ENCODE data around the gene MRM3.

DNA sequence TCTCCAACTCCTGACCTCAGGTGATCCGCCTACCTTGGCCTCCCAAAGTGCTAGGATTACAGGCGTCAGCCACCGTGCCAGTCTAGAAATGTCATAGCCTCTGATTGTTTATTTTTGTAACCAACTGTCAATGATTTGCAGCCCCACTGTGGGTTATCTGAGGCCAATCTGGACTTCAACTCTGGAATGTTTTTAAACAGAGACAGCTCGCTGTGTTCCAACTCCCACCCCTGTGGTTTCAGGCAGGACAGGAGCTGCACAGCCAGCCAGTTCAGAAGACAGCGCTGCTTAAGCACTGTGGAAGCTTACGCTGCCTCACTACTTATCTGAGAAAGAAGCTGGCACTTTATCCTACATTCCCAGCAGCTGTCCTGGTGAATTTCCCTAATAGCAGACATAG, 19.5 kb downstream of the MRM3 start:
- TF ChIP-seq, protein P1, sequence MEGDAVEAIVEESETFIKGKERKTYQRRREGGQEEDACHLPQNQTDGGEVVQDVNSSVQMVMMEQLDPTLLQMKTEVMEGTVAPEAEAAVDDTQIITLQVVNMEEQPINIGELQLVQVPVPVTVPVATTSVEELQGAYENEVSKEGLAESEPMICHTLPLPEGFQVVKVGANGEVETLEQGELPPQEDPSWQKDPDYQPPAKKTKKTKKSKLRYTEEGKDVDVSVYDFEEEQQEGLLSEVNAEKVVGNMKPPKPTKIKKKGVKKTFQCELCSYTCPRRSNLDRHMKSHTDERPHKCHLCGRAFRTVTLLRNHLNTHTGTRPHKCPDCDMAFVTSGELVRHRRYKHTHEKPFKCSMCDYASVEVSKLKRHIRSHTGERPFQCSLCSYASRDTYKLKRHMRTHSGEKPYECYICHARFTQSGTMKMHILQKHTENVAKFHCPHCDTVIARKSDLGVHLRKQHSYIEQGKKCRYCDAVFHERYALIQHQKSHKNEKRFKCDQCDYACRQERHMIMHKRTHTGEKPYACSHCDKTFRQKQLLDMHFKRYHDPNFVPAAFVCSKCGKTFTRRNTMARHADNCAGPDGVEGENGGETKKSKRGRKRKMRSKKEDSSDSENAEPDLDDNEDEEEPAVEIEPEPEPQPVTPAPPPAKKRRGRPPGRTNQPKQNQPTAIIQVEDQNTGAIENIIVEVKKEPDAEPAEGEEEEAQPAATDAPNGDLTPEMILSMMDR (IDR thresholded peaks at IDR 0.05; ENCODE audit: low read depth, low read length, poor library complexity, severe bottlenecking) = no peak
- TF ChIP-seq EZH2phosphoT487 (IDR thresholded peaks at IDR 0.05; ENCODE audit: borderline replicate concordance, low read length) = no peak

All from DOHH2 (cell line).